HG03159 (cell line): ENCODE data around the gene CORO7.
"Not testable (repeated sequence)": the region's sequence is repeated elsewhere in the genome, so short reads cannot be mapped to it uniquely, and the experiment has no call there.

ENCODE experiments used
- ATAC-seq: cut with Tn5 transposase; IDR thresholded peaks from one replicate; pipeline ENCODE4 v1.9.1; 2021; ENCODE audit warnings: mild to moderate bottlenecking, moderate library complexity; ENCODE audit not compliant: unreplicated experiment

The CORO7 gene

DNA sequence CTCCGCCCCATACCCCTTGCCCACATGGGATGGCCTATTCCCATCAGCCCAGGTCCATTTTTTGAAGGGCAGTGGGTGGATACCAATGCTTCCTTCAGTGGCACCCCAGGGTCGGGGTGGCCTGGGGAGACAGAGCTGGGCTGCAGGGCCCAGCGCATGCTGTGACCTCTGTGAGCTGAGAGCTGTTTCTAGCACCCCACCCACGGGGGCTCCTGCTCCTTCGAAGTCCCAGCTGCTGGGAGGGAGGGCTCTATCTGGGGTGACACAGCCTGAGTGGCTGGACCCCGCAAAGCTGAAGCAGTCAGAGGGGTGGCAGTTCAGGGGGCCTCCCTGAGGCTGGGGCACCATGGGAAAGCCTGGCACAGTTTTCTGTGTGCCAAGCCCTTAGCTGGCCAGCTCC, 76.0 kb downstream of the CORO7 start:
- no peak for ATAC-seq

DNA sequence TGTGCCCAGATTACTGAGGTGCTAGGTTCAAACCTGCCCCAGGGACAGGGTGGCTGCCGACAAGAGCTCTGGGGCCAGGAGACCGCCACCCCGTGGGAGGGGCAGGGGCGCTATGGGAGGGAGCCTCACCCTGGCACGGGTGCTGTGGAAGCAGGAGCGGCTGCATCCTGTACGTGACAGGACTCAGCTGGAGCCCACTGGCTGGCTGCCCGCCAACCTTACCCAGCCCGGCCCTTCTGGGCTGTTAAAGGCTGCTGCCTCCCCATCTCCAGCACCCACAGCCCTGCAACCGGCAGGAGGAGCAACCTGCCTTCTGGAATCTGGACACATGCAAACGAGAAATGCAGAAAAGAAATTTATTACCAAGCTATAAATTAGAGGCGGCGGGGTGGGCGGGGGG, 76.5 kb downstream of the CORO7 start:
- ATAC-seq, result no peak

DNA sequence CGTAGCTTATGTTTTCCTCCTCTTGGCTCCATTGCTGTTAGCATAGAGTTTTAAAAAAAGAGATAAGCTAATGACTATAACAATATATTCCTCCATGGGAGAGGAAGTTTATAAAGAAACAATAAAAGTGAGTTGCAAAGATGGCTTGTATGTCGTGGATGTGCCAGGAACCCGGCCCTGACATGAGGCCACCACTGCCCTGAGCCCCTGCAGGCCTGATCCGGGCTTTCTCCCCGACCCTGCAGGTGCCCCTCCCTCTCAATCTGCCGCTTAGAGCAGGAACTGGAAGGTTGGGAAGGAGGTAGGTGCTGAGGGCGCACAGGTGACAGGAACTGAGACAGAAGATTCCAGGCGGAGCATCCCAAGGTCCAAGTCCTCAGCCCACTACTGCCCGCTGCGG, 76.9 kb downstream of the CORO7 start:
- no peak for ATAC-seq

DNA sequence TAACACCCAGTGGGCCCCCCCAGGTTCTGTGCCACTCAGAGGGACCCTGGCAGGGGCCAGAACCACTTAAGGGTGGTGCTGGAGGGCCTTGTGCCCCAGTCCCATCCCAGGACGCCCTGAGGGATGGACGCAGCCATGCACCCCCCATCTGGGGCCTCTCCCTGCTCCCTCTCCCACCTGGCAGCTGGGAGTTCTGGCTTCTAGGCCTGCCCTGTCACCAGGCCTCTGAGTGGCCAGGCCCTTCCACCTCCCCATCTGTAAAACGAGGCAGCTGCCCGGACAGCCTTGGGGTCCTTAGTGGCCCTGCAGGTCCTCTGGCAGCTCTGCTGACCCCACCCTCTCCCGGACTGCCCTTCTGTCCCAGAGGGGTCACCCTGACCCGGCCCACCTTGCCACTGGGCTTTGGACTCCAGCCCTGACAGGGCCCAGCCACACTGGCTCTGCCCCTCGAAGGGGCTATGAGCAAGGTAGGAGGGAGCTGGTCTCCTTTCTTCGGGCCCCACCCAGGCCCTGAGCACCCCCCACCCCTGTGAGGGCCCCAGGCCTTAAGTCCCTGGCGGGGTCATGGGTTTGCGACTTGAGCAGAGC, 77.6 kb downstream of the CORO7 start:
- no peak for ATAC-seq

DNA sequence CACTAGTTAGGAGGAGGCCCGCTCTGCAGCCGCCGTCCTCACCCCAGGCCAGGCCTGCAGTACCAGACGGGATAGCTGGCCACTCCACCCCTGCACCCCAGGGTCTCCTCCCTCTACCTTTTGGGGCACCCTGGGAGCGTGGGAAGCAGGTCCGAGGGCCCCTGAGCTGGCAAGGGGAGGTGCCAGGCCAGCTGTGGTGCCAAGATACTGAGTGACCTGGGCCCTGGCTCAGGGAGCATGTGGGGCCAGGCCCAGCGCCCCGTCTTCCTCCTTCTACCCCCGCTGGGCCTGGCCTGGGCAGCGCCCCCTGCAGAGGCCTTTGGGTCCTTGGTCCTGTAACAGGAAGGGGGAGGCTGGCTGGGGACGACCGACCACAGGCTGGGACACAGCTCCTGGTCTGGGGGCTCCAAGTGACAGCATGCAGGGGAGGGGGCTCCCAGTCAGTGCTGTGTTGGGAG, 78.2 kb downstream of the CORO7 start:
- ATAC-seq, result no peak

DNA sequence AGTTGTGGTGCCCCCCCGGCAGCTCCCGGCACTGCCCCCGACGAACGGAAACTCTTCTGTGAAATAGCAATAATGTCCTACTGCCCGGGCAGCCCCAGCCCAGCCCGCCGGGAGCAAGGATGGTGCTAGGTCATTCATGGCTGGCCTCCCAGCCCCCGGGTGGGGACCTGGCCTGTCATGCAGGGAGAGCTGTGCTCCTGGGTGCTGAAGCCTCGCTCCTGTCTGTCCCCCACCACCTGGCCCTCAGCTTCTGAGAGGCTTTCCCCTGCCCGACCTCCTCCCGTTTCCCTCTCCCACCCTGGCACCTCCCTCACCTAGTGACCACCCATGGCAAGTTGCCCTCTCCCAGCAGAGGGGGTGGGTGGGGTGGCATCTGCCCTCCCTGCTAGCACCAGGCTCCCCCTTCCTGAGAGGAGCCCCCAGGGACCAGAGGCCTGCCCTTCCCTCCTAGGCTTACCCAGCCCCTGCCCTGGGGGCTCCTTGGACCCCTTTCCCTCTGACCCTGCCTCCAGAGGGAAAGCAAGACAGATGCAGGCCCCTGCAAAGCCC, 78.8 kb downstream of the CORO7 start:
- no peak for ATAC-seq

DNA sequence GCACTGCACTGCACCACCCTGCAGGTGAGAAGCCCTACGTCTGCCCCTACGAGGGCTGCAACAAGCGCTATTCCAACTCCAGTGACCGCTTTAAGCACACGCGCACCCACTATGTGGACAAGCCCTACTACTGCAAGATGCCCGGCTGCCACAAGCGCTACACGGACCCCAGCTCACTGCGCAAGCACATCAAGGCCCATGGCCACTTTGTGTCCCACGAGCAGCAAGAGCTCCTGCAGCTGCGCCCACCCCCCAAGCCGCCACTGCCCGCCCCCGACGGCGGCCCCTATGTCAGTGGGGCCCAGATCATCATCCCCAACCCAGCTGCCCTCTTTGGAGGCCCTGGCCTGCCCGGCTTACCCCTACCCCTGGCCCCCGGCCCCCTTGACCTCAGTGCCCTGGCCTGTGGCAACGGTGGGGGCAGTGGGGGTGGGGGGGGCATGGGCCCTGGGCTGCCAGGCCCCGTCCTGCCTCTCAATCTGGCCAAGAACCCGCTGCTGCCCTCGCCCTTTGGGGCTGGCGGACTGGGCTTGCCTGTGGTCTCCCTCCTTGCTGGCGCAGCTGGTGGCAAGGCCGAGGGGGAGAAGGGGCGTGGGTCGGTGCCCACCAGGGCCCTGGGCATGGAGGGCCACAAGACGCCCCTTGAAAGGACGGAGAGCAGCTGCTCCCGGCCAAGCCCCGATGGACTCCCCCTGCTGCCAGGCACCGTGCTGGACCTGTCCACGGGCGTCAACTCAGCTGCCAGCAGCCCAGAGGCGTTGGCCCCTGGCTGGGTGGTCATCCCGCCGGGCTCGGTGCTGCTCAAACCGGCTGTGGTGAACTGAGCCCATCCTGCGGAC, 79.5 kb downstream of the CORO7 start:
- ATAC-seq, result no peak

DNA sequence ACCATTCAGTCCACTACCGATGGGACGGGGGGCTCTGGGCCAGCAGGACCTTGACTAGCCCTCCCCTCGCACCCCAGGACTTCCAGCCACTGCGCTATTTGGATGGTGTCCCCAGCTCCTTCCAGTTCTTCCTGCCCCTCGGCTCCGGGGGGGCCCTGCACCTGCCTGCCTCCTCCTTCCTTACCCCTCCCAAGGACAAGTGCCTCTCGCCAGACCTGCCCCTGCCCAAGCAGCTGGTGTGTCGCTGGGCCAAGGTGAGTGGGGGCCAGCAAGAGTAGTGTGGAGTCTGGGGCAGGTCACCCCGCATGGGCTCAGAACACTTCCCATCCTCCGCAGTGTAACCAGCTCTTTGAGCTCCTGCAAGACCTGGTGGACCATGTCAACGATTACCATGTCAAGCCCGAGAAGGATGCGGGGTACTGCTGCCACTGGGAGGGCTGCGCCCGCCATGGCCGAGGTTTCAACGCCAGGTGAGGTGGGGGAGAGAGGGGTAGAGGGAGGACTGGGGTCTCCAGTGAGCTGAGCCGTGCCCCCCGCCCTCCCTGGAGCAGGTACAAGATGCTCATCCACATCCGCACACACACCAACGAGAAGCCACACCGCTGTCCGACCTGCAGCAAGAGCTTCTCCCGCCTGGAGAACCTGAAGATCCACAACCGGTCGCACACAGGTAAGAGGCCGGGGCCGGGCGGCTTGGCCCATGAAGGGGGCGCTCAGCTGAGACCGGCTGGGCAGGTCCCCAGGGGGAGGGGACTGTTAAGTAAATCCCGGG, 81.5 kb downstream of the CORO7 start:
- no peak for ATAC-seq

DNA sequence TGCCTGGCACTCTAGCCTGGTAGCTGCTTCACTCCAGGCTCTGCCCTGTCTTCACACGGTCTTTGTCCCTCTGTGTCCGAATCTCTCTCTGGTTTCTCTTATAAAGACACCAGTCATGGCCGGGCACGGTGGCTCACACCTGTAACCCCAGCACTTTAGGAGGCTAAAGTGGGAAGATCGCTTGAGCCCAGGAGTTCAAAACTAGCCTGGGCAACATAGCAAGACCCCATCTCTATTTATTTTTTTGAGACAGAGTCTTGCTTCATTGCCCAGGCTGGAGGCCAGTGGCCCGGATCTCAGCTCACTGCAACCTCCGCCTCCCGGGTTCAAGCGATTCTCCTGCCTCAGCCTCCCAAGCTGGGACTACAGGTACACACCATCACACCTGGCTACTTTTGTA, 82.7 kb downstream of the CORO7 start:
- ATAC-seq, result not testable (repeated sequence)

DNA sequence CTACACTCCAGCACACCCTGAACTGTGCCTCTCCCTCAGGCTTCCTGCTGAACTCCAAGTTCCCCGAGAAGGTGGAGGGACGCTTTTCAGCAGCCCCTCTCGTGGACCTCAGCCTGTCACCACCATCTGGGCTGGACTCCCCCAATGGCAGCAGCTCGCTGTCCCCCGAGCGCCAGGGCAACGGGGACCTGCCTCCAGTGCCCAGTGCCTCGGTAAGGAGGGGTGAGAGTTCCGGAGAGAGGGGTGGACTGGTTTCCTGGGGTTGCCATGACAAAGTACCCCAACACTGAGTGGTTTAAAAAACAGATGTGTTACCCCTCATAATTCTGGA, 83.1 kb downstream of the CORO7 start:
- ATAC-seq, result no peak

DNA sequence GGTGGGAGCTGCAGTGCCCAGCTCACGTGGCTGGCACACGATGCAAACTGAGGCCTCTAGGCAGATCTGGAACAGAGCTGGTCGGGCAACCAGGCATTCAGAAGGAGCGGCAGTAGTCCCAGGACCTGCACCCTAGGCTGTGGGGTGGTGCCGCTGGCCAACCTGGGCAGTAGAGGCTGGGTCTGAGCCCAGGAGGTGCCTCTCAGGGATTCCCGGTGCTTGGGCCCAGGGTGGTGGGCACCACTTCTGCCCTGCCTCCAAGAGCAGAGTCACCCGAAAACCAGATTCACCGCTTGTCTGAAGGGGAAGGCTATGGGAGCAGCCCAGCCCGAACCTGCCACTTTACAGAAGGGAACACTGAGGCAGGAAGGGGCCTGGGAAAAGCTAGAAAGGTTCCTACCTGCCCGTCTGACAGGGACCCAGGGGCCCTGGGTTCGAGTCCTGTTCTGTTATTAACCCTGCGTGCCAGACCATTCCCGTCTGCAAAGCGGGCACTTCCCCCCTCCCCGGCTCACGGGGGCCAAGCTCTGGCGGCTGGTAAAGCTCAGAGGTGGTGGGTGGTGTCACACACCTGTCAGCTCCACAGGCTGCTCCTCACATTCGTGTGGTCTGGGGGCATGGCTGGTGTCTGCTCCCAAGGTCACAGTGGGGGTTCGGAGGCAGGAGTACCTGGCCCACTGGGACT, 83.6 kb downstream of the CORO7 start:
- ATAC-seq, result no peak

DNA sequence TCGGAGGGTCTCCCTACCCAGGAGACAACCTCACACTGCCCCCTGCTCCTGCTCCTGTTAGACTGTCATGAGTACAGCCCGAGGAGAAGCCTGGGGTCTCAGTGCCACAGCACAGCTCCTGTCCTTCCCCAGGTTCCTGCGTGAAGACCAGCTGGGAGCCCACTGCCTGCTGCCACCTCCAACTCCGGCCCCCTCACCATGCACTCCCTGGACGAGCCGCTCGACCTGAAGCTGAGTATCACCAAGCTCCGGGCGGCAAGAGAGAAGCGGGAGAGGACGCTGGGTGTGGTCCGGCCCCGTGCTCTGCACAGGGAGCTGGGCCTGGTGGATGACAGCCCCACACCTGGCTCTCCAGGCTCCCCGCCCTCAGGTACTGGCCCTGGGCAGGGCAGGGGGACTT, 84.3 kb downstream of the CORO7 start:
- ATAC-seq, result no peak

DNA sequence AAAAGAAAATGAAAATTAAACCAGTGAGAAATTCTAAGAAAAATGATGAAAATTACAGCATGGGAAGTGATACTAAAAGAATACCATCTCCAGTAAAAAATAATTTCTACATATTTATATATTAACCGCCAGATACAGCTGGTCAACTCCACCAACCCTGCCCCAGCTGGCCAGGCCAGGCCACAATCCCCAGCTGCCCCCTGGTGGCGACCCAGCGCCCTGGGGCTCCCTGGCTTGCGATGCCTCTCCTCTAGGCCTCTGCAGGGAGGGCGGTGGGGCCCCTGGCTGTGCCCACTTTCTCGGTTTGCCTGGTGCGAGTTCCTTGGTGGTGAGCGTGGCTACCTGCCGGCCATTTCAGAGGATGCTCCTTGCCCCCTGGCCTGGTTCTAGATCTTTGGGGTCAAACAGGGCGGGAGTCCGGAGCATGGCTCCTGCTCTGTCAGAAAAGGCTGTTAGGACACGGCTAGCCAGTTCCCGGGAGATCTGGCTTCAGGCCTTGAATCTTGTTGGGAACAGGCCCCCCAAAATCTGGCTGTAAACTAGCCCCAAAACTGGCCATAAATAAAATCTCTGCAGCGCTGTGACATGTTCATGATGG, 86.0 kb downstream of the CORO7 start:
- ATAC-seq, result no peak

DNA sequence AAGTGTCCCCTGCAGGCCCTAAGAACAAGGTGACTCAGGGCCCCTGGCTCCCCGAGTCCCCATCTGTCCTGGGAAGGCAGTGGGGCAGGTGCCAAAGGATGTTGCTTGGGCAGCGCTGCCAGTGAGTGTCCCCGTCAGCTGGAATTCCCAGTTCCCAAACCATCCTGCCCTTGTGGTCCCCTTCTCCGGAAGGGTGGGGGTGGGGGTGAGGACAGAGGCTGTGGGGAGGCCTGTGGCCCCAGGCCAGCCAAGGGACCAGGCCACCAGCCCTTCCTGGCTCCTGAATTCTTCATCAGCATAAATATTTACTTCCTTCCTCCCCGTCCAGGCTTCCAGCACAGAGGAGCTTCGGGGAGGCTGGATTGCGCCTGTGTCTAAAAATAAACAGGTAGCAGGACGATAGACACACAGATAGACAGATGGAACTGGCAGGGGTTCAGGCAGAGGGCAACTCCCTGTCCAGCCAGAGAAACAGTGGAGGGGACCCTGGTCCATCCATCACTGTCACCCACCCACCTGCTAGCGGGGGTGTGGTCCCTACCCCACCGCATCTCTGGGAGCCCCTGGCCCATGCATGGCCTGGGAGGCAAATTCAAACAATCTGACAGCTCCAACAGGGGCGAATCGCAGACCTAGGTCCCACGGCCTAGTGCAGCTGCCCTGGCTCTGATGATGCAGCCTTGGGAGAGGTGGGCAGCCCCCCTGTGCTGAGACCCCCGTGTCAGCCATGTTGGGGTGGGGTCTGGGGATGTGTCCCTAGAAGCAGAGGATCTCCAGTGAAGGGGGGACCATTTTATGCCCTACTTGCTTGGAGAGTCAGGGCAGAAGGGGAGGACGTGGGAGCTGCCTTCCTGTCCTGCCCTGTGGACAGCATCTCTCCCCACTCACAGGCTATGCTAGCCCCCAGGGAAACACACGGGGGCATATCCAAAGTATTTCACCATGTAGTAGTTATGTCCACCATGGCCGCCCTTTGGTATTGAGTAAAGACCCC, 87.3 kb downstream of the CORO7 start:
- ATAC-seq, result no peak

DNA sequence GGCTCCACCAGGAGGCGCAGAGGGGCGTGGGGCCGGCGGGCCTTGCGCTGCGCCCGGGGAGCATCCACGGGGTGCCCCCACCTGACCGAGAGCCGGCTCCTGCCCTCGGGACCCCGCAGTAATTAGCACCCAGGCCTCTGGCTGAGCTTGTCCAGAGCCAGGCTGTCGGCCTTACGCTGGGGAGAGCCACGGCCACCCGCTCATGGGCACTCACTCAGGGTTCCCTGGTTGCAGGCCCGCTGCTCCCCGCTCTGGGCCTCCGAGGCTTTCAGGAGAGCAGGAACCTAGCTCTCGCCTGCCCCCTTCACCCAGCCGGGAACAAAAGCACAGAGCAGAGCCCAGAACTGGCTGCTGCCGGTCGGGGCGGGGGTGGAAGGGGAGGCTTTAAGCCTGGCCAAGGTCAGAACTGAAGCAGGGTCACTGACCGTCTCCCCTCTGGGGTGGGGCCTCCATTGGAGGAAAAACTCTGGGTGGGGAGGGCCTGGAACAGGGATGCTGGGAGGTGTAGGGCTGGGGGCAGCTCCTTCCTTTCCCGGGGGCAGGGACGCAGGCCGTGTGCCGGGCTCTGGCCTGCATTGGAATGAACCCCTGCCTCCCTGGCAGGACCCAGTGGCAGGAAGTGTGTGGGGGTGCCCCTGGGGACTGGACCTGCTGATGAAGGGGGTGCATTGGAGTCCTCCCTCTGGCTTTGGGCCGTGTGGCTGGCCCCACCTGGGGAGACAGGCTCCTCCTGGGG, 88.2 kb downstream of the CORO7 start:
- ATAC-seq, result no peak

DNA sequence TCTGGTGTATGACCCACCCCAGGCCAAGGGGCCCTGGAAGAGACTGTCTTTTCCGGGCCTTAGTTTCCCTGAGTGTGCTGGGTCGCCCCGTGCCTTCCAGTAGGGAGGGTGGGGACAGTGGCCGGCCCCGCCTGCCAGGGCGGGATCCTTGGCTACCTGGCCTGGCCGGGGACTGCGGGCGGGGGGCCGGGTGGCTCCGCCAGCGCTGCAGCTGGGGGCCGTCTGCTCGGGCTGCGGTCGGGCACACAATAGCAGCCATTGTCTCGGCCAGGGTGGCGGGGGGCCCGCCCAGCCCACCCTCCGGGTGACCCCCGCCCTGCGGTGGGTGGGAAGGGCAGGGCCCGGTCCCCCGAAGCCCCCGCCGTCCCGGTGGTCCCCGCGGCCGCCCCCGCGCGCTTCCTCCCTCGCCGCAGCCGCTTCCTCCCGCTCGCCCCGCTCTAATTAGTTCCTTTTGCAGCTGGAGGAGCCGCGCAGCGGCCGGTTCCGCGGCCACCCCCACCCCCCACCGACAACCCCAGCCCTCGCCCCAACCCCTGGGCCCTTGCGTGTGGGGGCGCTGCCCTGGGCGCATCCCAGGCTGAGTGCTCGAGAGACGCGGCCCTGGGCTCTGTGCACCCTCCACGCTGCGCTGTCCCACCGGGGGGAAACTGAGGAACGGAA, 88.9 kb downstream of the CORO7 start:
- no peak for ATAC-seq

DNA sequence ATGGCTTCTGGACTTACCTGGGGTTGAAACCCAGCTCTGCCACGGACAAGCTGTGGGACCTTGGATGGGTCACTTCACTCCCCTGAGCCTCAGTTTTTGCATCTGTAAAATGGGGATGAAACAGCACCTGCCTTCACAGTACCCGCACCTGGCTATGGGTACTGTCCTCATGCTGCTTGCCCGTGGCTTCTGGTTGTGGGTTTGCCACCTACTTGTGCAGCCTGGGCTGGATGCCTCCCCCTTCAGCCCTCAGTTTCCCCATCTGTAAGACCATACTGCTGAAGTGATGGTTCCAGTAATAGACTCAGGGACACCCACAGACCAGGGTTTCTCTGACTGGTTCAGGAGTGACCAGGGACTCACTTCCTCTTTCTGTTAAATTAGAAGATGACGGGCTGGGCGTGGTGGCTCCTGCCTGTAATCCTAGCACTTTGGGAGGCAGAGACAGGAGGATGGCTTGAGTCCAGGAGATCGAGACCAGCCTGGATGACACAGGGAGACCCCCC, 91.1 kb downstream of the CORO7 start:
- ATAC-seq, result no peak
